Hepatocyte (in vitro differentiated cells): ENCODE results near the gene ZDHHC12. TPM values are rescaled to one million over a fixed set of nuclear protein-coding genes. Genes with fewer than 3 reads are reported as not detected.

Source experiments
- DNase-seq: peaks from one replicate; pipeline ENCODE4 v3.0.0-alpha.2; 2016; ENCODE audit warnings: low spot score
- H2AFZ ChIP-seq: fragments of 200-600 bp; sonication (generic); 2 replicates; pipeline ENCODE4 v1.6.0; 2016; ENCODE audit warnings: antibody characterized with exemption, mild to moderate bottlenecking
- H3K27ac ChIP-seq: fragments of 200-600 bp; sonication (generic); 2 replicates; pipeline ENCODE4 v1.5.1; 2016; ENCODE audit warnings: mild to moderate bottlenecking
- H3K27me3 ChIP-seq: fragments of 200-600 bp; sonication (generic); 2 replicates; pipeline ENCODE4 v1.6.1; 2016
- H3K36me3 ChIP-seq: fragments of 200-600 bp; sonication (generic); replicated peaks from 2 replicates; pipeline ENCODE4 v1.5.1; 2016; ENCODE audit warnings: low read depth; ENCODE audit not compliant: insufficient read depth
- H3K4me1 ChIP-seq: fragments of 200-600 bp; sonication (generic); 2 replicates; pipeline ENCODE4 v1.5.1; 2016; ENCODE audit warnings: mild to moderate bottlenecking, moderate library complexity; ENCODE audit not compliant: insufficient read depth
- H3K4me2 ChIP-seq: fragments of 200-600 bp; sonication (generic); 2 replicates; pipeline ENCODE4 v1.6.0; 2016
- H3K4me3 ChIP-seq: fragments of 200-600 bp; sonication (generic); 2 replicates; pipeline ENCODE4 v1.5.1; 2016; ENCODE audit warnings: mild to moderate bottlenecking
- H3K79me2 ChIP-seq: fragments of 200-600 bp; sonication (generic); 2 replicates; pipeline ENCODE4 v1.6.0; 2017; ENCODE audit warnings: mild to moderate bottlenecking
- H3K9me2 ChIP-seq: fragments of 200-600 bp; sonication (generic); replicated peaks from 2 replicates; pipeline ENCODE4 v1.6.0; 2017; ENCODE audit warnings: mild to moderate bottlenecking; ENCODE audit not compliant: insufficient read depth
- H3K9me3 ChIP-seq: fragments of 200-600 bp; sonication (generic); 2 replicates; pipeline ENCODE4 v1.5.1; 2016; ENCODE audit warnings: low read depth, mild to moderate bottlenecking
- H4K20me1 ChIP-seq: fragments of 200-600 bp; sonication (generic); 2 replicates; pipeline ENCODE4 v1.6.0; 2016; ENCODE audit warnings: mild to moderate bottlenecking; ENCODE audit not compliant: insufficient read depth, poor library complexity, severe bottlenecking
- EZH2 ChIP-seq: fragments of 200-600 bp; sonication (generic); IDR thresholded peaks from 2 replicates; pipeline ENCODE4 v1.6.1; 2016; ENCODE audit warnings: antibody characterized with exemption, mild to moderate bottlenecking, borderline replicate concordance
- EZH2phosphoT487 ChIP-seq: fragments of 200-600 bp; sonication (generic); IDR thresholded peaks from one replicate; pipeline ENCODE4 v1.6.1; 2018; ENCODE audit warnings: antibody characterized with exemption, mild to moderate bottlenecking, low read depth, moderate library complexity; ENCODE audit not compliant: unreplicated experiment, severe bottlenecking
- WGBS: methylation state at CpG from one replicate; pipeline ENCODE4 v1.1.6; 2016; ENCODE audit warnings: low lambda C conversion rate; ENCODE audit errors: missing lambda C conversion rate; 5-methylcytosine and 5-hydroxymethylcytosine counted together
- polyA plus RNA-seq: library from polyadenylated mRNA; unstranded; fragments of >200 nt; fragmentation: Nextera tagmentation; extraction: Ambion mirVana; gene quantifications from 2 replicates; pipeline ENCODE4 v1.2.1, GENCODE V29; 2016
- total RNA-seq: library from RNA; depleted of rRNA; stranded (reverse); fragments of >200 nt; gene quantifications from 2 replicates; pipeline ENCODE4 v1.2.3, GENCODE V29; 2014
- TF ChIP-seq, protein P1 (sequence below): fragments of 200-600 bp; sonication (generic); IDR thresholded peaks from 2 replicates; pipeline ENCODE4 v1.5.1; 2016; ENCODE audit warnings: antibody characterized with exemption, mild to moderate bottlenecking; ENCODE audit not compliant: poor library complexity

The ZDHHC12 gene
- total and polyA plus RNA-seq, 2 experiments from 2014 or later: 26.2 to 76.3 TPM

DNA sequence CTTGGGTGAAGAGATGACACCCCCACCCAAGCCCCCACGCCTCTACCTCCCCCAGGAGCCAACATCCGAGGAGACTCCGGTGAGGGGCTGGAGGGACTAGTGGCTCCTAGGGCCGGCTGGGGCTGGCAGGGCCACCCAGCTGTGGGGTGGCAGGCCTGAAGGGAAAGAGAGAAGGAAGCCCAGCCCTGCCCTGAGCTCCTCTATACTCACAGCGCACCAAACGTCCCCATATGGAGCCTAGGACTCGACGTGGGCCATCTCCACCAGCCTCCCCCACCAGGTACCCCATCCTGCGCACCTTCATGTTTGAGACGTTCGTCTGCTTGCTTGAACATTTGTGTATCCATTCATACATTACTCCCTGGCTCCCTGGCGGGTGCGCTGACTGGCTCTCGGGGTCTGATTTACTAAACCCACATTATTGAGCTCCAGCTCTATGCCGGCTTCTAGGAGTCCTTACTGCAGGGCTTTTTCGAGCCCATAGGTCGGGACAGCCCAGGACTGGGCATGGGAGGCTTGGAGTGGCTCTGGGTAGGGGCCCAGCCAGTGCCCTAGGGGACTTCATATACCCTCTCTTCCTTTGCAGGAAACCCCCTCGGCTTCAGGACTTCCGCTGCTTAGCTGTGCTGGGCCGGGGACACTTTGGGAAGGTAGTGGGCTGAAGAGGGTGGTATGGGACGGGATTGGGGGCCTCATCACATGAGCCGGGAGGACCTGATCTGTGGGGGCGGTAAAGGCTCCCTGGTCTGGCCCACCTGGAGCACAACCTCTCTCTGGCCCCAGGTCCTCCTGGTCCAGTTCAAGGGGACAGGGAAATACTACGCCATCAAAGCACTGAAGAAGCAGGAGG, 9.1 kb downstream of the ZDHHC12 start:
- Histone ChIP-seq H3K4me2 (no peak overlapping the region), H3K4me1 (peaks cover 2% of the 10 kb centered on the region), H3K36me3 (no peaks in the 10 kb centered on the region), H3K9me2 (no peaks in the 10 kb centered on the region), H3K4me3 (no peak overlapping the region), H4K20me1 (no peaks in the 10 kb centered on the region), H3K27ac (no peak overlapping the region), H3K27me3 (no peaks in the 10 kb centered on the region), H2AFZ (no peak overlapping the region), H3K79me2 (no peaks in the 10 kb centered on the region), H3K9me3 (no peaks in the 10 kb centered on the region)
- no peak for TF ChIP-seq EZH2phosphoT487
- TF ChIP-seq, protein P1, sequence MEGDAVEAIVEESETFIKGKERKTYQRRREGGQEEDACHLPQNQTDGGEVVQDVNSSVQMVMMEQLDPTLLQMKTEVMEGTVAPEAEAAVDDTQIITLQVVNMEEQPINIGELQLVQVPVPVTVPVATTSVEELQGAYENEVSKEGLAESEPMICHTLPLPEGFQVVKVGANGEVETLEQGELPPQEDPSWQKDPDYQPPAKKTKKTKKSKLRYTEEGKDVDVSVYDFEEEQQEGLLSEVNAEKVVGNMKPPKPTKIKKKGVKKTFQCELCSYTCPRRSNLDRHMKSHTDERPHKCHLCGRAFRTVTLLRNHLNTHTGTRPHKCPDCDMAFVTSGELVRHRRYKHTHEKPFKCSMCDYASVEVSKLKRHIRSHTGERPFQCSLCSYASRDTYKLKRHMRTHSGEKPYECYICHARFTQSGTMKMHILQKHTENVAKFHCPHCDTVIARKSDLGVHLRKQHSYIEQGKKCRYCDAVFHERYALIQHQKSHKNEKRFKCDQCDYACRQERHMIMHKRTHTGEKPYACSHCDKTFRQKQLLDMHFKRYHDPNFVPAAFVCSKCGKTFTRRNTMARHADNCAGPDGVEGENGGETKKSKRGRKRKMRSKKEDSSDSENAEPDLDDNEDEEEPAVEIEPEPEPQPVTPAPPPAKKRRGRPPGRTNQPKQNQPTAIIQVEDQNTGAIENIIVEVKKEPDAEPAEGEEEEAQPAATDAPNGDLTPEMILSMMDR: no peak
- TF ChIP-seq EZH2: no peak
- 92% methylated on average over 24 of the region's 24 CpGs for WGBS
- DNase-seq: no peak

DNA sequence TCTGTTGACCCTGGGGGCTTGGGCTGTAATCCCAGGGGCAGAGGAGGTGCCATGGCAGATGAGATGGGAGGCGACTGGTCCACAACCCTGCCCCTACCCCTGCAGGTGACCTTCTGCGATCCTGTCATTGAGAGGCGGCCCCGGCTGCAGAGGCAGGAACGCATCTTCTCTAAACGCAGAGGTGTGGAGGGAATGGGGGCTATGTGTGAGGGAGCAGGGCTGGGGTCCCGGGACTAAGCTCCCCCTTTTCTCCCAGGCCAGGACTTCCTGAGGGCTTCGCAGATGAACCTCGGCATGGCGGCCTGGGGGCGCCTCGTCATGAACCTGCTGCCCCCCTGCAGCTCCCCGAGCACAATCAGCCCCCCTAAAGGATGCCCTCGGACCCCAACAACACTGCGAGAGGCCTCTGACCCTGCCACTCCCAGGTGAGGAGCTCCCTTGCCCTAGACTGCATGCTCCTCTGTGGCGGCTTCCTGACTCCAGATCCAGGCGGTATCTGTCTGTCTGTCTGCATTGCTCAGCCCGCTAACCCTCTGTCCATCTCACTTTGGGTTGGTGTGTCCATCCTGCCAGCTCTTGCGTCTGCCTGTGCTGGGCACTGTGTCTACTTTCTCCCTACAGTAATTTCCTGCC, 9.9 kb downstream of the ZDHHC12 start:
- no peak overlapping the region for H3K4me3 ChIP-seq
- no peak overlapping the region for H3K4me2 ChIP-seq
- no peaks in the 10 kb centered on the region for H3K27me3 ChIP-seq
- no peak for DNase-seq
- H3K4me1 ChIP-seq: peaks cover 2% of the 10 kb centered on the region
- no peaks in the 10 kb centered on the region for H4K20me1 ChIP-seq
- WGBS: 97% methylated on average over 16 of the region's 19 CpGs
- H3K9me2 ChIP-seq: no peaks in the 10 kb centered on the region
- H3K27ac ChIP-seq: no peak overlapping the region
- no peaks in the 10 kb centered on the region for H3K79me2 ChIP-seq
- H3K36me3 ChIP-seq: no peaks in the 10 kb centered on the region
- H2AFZ ChIP-seq: no peak overlapping the region
- TF ChIP-seq EZH2 (no peak), EZH2phosphoT487 (no peak)
- TF ChIP-seq, protein P1: no peak
- H3K9me3 ChIP-seq: no peaks in the 10 kb centered on the region

DNA sequence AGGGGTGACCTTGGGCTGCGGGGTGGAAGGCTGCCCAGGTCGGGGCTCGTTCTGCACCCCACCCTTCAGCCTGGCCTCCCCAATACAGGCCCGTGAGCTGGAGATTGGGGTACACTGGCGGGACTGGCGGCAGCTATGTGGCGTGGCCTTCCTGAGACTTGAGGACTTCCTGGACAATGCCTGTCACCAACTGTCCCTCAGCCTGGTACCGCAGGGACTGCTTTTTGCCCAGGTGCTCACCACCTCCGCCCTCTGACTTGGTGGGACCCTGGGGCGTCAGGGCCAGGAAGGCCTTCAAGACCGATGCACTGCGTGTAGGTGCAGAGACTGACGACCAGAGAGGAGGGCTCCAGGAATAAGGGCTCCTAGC, 10.5 kb downstream of the ZDHHC12 start:
- no peaks in the 10 kb centered on the region for H4K20me1 ChIP-seq
- no peak for DNase-seq
- WGBS: 96% methylated on average over 13 of the region's 13 CpGs
- TF ChIP-seq, protein P1: no peak
- TF ChIP-seq EZH2 (no peak), EZH2phosphoT487 (no peak)
- no peaks in the 10 kb centered on the region for H3K27me3 ChIP-seq
- no peak overlapping the region for H3K4me2 ChIP-seq
- H3K9me3 ChIP-seq: no peaks in the 10 kb centered on the region
- no peak overlapping the region for H3K4me3 ChIP-seq
- H3K79me2 ChIP-seq: no peaks in the 10 kb centered on the region
- H3K36me3 ChIP-seq: no peaks in the 10 kb centered on the region
- H3K4me1 ChIP-seq: peaks cover 2% of the 10 kb centered on the region
- H3K9me2 ChIP-seq: no peaks in the 10 kb centered on the region
- H3K27ac ChIP-seq: no peak overlapping the region
- no peak overlapping the region for H2AFZ ChIP-seq
